ENCODE data around the gene TBX4.

DNA sequence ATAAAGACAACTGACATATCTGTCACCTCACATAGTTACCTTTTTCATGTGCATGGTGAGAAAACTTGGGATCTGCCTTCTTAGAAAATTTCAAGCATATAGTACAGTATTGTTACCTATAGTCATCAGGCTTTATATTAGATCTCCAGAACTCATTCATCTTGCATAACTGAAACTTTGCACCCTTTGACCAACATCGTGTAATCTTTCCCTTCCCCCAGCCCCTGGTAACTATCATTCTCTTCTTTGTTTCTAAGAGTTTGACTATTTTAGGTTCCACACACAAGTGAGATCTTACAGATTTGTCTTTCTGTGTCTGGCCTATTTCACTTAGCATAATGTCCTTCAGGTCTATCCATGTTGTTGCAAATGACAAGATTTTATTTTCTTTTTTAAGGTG is 22.9 kb upstream of the TBX4 start:
- no peak for TF ChIP-seq POLR2A (IDR thresholded peaks at IDR 0.05; ENCODE audit: low read depth, low read length)
- no peak for TF ChIP-seq POLR2AphosphoS5 (IDR thresholded peaks at IDR 0.05; ENCODE audit: low read depth, low read length)
- no peak for TF ChIP-seq TAF1 (IDR thresholded peaks at IDR 0.05; ENCODE audit: borderline replicate concordance, low read depth, low read length)
